HG03571 (cell line): ENCODE data around the gene ZNF506.
"Not testable (repeated sequence)": the region's sequence is repeated elsewhere in the genome, so short reads cannot be mapped to it uniquely, and the experiment has no call there.

Source experiments
- ATAC-seq: cut with Tn5 transposase; IDR thresholded peaks from one replicate; pipeline ENCODE4 v1.9.1; 2021; ENCODE audit not compliant: unreplicated experiment

The ZNF506 gene

DNA sequence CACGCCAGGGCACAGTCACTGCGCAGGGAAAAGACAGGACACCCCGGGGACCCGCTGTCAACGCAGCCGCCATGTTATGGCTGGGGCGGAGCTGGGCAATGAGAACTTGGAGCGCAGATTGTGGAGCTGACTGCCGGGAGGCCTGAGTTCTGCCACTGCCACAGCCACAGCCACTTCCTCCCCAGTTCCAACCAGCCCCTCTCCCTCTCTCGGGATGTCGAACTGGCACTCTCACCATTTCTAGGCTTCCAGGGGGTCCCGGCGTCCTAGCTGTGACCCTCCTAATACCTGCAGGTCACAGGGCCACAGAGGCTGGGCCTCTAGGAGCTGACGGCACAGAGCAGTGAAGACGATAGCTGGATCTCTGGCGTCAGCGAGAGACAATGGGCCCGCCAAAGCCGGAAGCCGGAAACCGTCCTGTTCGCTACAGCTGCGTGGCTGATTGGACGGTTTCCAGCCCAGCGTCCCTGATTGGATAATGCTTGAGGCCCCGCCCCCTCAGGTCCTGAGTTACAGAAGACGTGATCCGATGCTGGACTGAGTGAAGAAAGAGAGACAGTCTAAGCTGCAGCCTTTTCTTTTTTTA is at the start of gene ZNF506:
ZNF506 (minus strand) TSS at position 385 of the 586 bp plus-strand sequence; CDS start at position 238, 147 bp downstream.
- peak; percentile 72 for ATAC-seq

DNA sequence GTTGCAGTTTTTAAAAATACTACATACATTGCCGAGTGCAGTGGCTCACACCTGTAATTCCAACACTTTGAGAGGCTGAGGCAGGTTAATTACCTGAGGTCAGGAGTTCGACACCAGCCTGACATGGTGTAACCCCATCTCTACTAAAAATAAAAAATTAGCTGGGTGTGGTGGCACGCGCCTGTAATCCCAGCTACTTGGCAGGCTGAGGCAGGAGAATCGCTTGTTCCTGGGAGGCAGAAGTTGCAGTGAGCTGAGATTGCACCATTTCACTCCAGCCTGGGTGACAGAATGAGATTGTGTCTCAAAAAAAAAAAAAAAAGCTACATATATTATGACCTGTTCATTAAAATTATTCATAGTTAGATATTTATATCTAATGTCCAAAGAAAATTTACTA is 48.5 kb upstream of the ZNF506 start:
- ATAC-seq: not testable (repeated sequence)

DNA sequence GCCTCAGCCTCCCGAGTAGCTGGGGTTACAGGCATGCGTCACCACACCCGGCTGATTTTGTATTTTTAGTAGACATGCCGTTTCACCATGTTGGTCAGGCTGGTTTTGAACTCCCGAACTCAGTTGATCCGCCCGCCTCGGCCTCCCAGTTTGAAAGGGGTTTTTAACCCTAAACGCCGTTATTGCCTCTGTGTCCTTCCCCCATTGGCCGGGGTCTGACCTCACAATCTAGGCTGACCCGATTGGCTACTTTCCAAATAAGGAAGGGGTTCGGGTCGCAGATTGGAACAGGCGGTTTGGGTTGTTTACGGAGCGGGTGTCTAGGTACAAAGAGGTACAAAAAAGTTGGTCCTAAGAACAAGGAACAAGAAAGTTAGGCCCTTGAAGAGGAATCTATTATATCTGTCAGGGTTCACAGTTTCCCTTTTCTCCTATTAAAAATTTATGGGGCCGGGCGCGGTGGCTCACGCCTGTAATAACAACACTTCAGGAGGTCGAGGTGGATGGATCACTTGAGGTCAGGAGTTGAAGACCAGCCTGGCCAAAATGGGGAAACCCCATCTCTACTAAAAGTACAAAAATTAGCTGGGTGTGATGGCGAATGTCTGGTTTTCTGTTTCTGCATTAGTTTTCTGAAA is 45.2 kb upstream of the ZNF506 start:
- no peak for ATAC-seq

DNA sequence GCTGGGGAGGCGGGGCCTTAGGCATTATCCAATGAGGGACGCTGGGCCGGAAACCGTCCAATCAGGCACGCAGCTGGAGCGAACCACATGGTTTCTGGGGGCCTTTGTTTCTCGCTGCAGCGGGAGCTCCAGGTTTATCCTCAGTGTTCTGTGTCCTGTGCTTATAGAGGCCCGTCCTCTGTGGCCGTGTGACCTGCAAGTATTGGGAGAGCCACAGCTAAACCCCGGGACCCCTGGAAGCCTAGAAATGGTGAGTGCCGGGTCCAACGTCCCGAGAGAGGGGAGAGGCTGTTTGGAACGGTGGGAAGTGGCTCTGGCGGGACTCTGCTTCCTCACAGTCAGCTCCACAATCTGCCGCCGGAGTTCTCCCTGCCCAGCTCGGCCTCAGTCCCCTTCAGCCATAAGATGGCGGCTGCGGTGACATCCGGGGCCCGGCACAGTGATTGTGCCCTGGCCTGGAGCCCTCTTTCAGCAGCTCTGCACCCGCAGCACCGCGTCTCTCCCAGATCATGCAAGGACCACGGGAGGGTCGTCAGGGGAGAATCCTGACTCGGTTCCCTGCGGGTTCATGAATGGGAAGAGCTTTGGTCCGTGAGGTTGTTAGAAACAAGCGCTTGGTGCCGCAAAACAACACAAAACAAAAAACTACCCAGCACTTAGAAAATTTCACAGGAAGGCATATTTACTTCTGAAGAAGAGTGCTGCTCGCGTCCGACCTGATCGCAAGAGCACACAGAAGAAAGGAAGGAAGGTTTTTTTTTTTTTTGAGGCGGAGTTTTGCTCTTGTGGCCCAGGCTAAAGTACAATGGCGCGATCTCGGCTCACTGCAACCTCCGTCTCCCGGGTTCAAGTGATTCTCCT is 44.4 kb upstream of the ZNF506 start, which contains the start of gene ZNF253:
ZNF253 (plus strand) TSS at position 133 of the 861 bp plus-strand sequence; CDS start at position 248, 115 bp downstream.
- ATAC-seq: peak; percentile 98

DNA sequence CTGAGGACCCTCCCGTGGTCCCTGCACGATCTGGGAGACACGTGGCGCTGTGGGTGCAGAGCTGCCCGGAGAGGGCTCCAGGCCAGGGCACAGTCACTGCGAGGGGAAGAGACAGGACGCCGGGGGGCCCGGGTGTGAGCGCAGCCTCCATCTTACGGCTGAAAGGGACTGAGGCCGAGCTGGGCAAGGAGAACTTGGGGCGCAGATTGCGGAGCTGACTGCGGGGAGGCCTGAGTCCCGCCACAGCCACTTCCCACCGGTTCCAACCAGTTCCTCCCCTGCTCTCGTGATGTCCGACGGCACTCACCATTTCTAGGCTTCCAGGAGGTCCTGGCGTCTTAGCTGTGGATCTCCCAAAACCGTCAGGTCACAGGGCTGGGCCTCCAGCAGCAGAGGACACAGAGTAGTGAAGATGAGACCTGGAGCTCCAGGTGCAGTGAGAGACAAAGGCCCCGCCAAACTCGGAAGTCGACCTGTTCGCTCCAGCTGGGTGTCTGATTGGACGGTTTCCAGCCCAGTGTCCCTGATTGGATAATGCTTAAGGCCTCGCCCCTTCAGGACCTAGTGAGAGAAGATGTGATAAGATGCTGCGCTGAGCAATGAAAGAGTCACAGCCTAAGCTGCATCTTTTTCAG is 39.3 kb upstream of the ZNF506 start:
- no peak for ATAC-seq

DNA sequence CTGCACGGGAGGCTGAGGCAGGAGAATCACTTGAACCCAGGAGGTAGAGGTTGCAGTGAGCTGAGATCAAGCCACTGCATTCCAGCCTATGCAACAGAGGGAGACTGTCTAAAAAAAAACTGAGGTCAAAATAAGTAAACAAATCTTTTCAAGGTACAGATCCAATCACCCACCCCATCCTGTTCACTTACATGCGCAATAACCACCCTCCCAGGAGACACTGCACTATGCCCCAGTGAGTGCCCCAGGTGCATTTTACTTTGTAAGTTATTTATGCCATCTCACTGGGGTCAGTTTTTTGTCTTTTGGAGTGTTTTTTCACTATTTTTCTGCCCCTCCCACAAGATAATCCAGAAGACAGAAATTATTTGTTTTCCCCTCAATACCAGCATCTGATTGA is 37.2 kb upstream of the ZNF506 start:
- ATAC-seq: no peak

DNA sequence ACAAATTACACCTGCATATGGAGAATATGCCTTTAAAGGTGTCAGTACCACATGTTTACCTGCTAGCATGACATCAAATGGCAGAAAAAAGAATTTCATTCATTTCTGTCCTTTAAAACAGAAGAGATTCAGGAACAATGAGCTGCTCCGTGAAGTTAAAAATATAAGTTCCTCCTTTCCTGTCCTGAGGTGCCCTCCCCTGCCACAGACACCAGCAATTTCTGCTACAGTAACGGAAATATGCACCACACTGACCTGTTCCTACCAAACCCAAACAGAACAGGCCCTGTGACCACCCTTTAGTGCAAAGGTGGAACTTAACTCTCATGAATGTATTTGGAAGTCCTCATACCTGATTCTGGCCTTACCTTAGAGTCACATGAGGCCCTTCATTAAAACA is 30.2 kb upstream of the ZNF506 start:
- ATAC-seq: not testable (repeated sequence)

DNA sequence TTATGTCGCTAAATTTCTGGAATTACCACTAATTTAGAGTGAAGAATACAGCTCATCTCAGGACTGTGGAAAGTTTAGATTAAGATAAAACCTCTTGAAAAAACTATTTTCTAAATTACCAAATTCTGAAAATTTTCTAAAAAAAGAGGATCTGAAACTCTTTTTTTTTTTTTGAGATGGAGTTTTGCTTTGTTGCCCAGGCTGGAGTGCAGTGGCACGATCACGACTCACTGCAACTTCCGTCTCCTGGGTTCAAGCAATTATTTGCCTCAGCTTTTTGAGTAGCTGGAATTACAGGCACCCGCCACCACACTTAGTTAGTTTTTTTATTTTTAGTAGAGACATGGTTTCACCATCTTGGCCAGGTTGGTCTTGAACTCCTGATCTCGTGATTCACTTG is 27.5 kb upstream of the ZNF506 start:
- no peak for ATAC-seq

DNA sequence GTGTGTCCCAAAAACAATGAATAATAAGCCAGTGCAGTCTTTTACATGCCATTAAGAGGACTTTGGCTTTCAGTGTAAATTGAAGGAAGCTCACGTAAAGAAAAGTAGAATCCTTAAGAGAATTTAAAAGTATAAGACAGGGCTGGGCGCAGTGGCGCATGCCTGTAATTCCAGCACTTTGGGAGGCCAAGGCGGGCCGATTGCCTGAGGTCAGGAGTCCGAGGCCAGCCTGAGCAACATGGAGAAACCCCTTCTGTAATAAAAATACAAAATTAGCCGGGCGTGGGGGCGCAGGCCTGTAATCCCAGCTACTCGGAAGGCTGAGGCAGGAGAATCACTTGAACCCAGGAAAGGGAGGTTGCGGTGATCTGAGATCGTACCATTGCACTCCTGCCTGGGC is 26.2 kb upstream of the ZNF506 start:
- no peak for ATAC-seq

DNA sequence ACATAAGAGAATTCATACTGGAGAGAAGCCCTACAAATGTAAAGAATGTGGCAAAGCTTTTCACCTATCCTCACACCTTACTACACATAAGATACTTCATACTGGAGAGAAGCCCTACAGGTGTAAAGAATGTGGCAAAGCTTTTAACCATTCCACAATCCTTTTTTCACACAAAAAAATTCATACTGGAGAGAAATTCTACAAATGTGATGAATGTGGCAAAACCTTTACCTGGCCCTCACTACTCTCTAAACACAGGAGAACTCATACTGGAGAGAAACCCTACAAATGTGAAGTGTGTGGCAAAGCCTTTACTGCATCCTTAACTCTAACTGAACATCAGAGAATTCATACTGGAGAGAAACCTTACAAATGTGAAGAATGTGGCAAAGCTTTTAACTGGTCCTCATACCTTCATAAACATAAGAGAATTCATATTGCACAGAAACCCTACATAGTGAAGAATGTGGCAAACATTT is 14.0 kb upstream of the ZNF506 start:
- no peak for ATAC-seq

DNA sequence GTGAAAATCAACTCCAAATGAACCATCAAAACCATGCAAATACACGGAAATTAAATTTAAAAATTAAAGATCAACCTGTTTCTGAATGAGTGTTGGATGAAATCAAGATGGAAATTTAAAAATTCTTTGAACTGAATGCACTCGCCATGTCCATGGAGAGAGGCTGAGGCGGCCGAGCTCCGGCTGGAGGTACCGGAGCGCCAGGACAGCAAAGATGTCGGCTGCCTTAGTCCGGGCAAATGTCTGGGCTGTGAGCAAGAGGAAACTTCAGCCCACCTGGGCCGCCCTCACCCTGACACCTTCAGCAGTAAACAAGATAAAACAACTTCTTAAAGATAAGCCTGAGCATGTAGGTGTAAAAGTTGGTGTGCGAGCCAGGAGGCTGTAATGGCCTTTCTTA is 5.3 kb upstream of the ZNF506 start:
- no peak for ATAC-seq

DNA sequence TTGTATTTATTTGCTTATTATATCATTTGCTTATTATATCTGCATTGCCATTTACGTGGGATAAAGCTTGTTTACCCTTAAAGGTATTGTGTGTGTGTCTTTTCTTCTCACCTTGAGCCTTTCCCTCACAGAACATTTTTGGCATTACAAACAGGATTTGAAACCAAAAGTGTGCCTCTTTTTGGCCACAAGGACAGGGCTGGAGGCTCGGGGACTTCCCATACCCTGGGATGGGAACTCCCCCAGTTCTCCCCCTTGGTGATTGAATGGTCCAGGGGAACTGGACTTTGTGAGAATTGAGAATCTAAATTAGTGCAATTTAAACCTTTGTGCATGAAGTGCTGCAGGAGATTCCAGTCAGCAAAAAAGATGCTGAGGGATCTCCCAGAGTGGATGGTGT is 2.4 kb upstream of the ZNF506 start:
- ATAC-seq: no peak

DNA sequence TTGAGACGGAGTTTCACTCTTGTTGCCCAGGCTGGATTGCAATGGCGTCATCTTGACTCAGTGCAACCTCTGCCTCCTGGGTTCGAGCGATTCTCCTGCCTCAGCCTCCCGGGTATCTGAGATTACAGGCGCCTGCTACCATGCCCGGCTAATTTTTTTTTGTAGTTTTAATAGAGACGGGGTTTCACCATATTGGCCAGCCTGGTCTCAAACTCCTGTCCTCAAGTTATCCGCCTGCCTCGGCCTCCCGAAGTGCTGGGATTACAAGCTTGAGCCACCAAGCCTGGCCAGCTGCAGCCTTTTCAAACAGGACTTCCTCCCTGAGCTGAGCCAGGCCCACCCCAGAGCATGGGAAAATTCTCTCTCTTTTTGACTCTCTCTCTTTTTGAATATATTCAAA is 426 bp upstream of the ZNF506 start:
- not testable (repeated sequence) for ATAC-seq

DNA sequence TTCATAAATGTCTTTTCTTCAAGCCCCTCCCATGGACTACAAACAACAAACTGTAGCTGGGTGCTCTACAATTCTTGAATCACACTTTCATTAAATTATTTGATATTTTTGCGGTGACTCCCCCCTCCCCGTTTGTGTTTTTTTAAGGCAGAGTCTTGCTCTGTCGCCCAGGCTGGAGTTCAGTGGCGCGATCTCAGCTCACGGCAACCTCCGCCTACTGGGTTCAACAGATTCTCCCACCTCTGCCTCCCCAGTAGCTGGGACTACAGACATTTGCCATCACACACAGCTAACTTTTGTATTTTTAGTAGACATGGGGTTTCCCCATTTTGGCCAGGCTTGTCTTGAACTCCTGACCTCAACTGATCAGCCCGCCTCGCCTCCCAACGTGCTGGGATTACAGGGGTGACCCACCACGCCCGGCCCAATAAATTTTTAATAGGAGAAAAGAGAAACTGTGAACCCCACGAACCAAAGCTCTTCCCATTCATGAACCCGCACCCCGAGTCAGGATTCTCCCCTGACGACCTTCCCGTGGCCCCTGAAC is 703 bp downstream of the ZNF506 start:
- ATAC-seq: no peak

DNA sequence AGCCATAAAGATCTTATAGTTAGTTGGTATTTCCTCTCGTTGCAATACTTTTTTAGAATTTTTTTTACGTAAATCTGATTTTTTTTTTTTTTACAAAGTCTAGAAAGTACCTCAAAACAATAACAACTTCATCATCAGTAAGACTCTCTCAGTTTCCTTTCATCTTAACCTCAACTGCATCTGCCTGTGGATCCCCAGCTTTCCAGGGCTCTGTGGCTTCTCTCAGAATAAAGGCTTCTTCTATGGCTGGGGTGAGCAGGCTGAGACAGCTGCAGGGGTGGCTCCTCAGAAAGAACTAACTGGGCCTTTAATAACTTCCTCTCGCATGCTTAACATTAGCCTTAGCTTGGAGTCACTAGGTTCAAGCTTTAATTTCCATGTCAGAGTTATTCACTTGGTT is 4.2 kb downstream of the ZNF506 start:
- ATAC-seq: no peak

DNA sequence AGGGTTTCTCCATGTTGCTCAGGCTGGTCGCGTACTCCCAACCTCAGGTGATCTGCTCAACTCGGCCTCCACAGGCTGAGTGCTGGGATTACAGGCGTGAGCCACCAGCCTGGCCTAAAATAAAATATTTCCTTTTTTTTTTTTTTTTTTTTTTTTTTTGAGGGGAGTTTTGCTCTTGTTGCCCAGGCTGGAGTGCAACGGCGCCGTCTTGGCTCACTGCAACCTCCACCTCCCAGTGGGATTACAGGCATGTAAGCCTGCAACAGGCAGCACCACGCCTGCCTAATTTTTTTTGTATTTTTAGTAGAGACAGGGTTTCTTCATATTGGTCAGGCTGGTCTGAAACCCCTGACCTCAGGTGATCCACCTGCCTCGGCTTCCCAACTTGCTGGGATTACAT is 4.9 kb downstream of the ZNF506 start:
- ATAC-seq: no peak

DNA sequence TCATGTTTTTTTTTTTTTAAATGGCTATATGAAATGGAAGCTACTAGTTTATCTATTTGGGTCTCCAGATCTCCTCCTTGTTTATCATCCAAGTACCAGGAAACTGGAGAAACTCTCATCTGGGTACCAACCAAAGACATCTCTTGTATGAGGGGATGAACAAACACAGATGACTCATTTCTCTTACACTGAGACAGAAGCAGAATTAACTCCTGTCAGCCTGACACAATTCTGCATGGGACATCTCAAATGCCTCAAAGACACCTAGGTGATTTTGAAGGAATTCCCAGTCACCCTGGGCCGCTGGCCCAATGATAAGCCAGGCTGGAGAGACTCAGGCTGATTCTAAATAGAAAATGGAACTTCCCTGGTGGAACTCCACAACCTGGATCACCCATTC is 9.6 kb downstream of the ZNF506 start:
- not testable (repeated sequence) for ATAC-seq

DNA sequence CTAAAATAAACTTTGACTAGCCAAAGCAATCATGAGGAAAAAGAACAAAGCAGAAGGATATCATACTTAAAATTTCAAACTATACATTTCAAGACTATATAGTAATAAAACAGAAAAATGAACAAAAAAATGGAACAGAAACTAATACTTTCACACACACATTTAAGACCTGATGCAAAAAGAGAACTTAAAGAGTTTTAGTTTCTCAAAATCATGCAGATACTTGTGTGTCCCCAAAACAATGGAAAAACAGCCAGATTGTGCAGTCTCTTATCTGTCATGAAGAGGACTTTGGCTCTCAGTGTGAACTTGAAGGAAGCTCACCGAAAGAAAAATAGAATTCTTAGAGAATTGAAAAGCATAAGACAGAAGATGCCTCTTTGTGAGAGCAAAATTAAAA is 16.1 kb downstream of the ZNF506 start:
- no peak for ATAC-seq

DNA sequence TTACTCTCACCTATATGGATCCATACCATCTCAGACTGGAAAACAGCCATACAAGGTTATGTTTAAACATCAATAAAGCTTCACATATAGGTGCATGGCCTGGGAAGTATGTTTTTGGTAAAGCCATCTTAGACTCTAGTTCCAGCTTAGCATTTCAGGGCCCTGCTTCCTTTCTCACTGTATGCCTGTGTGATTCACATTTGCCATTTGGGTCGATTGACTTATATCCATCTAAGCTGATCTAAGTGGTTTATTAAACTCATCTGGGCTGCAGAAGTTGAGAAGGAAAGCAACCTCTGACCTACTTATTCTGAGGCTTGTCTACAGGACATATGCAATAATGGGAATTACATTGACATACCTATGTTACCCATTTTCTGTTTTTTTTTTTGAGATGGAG is 33.5 kb downstream of the ZNF506 start:
- ATAC-seq: no peak

DNA sequence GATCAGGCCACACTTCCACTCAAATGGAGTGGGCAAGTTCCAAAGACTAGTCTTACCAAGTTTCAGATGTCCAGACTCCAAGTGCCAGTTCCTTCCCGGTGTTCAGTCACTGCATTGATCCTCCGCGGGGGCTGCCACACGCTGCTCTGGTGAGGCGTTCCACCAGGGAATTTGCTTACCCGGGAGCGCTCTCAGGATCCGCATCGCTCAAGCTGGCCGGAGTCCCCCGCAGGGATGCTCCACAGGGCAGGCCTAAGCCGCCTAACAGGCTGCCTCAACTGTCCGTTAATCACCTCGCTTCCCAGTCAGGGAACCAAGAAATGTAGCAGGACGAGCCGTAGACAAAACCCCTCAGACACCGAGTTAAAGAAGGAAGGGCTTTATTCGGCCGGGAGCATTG is 36.1 kb downstream of the ZNF506 start:
- ATAC-seq: not testable (repeated sequence)

DNA sequence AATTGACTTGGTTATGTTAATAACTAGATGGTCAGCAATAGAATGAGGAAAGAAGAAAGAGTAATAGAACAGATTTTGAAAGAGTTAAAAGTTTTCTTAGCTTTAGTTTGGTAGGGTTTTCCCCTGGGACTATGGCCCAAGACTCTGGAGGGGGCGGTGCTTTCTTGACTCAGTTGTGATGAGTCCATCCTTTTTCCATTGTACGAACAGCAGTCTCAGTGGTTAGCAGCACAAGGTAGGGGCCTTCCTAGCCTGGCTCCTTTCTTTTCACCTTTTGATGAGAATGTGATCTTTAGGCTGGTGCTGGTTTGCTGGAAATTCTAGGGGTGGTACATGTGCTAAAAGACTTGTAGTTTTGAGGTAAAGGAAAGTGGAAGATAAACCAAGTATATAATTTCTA is 38.8 kb downstream of the ZNF506 start:
- ATAC-seq: no peak
